Measurements from ENCODE around the gene CCDC192.
"Not testable (repeated sequence)": the region's sequence is repeated elsewhere in the genome, so short reads cannot be mapped to it uniquely, and the experiment has no call there.

CCDC192 gene

DNA sequence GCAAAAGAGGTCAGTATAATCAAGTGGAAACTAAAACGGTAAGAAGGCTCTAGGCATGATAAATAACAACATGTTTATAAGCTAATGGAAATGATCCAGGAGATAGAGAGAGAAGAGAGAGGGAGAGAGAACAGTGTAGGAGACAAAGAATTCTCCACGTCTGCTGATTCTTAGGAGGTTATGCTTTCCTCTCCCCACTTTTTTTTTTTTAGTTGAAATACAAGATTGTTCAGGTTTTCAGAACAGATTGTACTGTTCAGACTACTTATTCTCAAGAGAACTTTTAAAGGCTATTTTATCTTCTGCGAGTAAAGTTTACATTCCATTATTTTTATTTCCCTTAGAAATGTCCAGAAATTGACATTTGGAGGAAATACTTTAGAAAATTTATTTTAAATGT lies 4.0 kb downstream of the CCDC192 start:
- no peak for TF ChIP-seq CTCF (conservative IDR thresholded peaks at IDR 0.05; ENCODE audit: low read depth, low read length)
- no peak overlapping the region for H3K4me2 ChIP-seq
- H2AFZ ChIP-seq (ENCODE audit: low read depth) = no peak overlapping the region
- no peaks in the 10 kb centered on the region for H3K79me2 ChIP-seq (ENCODE audit: insufficient read depth, low read depth)
- H3K27me3 ChIP-seq (ENCODE audit: insufficient read depth, low read depth) = no peaks in the 10 kb centered on the region
- H3K36me3 ChIP-seq (ENCODE audit: insufficient read depth) = no peaks in the 10 kb centered on the region
- H3K9ac ChIP-seq = no peak overlapping the region
- H4K20me1 ChIP-seq (ENCODE audit: insufficient read depth) = no peaks in the 10 kb centered on the region
- no peak overlapping the region for H3K27ac ChIP-seq
- H3K4me3 ChIP-seq (IDR thresholded peaks at IDR 0.05; ENCODE audit: insufficient read depth, low read depth, low read length) = no peak overlapping the region
- H3K4me1 ChIP-seq (ENCODE audit: low read depth, poor library complexity, severe bottlenecking) = no peaks in the 10 kb centered on the region

DNA sequence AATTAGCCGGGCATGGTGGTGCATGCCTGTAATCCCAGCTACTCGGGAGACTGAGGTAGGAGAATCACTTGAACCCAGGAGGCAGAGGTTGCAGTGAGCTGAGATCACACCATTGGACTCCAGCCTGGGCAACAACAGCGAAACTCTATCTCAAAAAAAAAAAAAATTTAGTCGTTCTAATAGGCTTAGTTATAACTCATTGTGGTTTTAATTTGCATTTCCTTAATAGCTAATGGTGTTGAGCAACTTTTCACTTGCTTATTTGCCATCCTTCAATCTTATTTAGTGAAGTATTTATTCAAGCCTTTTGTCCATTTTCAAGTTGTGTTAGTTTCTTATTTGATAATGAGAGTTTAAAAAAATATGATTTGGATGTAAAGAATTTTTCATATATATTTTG lies 9.9 kb downstream of the CCDC192 start:
- H3K4me1 ChIP-seq (ENCODE audit: low read depth, poor library complexity, severe bottlenecking); H3K79me2 ChIP-seq (ENCODE audit: insufficient read depth, low read depth); H3K27ac ChIP-seq; H3K9ac ChIP-seq; H4K20me1 ChIP-seq (ENCODE audit: insufficient read depth); H3K4me2 ChIP-seq; H2AFZ ChIP-seq (ENCODE audit: low read depth); H3K4me3 ChIP-seq (IDR thresholded peaks at IDR 0.05; ENCODE audit: insufficient read depth, low read depth, low read length); H3K36me3 ChIP-seq (ENCODE audit: insufficient read depth); H3K27me3 ChIP-seq (ENCODE audit: insufficient read depth, low read depth): not testable (repeated sequence)

DNA sequence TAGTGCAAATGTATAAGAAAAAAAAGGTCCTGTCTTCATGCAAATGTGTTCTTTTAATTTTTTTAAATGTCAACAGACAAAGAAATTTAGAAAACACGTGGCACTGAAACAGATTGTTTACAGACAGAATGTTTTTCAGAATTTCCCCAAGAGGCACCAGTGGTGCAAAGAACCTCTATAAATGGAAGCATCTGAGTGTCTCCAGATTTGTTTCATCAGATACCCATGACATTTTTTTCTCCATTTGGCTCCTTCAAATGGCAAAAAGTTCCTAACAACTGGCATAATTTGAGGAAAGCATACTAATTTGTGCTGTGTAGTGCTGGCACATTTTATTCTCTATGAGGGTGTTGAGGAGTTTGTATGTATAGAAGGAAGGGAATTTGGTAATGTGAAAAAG lies 15.0 kb downstream of the CCDC192 start:
- Histone ChIP-seq H3K79me2 (ENCODE audit: insufficient read depth, low read depth) (no peaks in the 10 kb centered on the region), H3K36me3 (ENCODE audit: insufficient read depth) (no peaks in the 10 kb centered on the region), H3K4me3 (IDR thresholded peaks at IDR 0.05; ENCODE audit: insufficient read depth, low read depth, low read length) (no peak overlapping the region), H3K27me3 (ENCODE audit: insufficient read depth, low read depth) (no peaks in the 10 kb centered on the region), H3K4me1 (ENCODE audit: low read depth, poor library complexity, severe bottlenecking) (no peaks in the 10 kb centered on the region), H3K4me2 (no peak overlapping the region), H3K27ac (no peak overlapping the region), H2AFZ (ENCODE audit: low read depth) (no peak overlapping the region), H3K9ac (no peak overlapping the region), H4K20me1 (ENCODE audit: insufficient read depth) (no peaks in the 10 kb centered on the region)
- no peak for TF ChIP-seq CTCF (conservative IDR thresholded peaks at IDR 0.05; ENCODE audit: low read depth, low read length)

GRCh38 chr5:127723571-127723970 lies 20.4 kb downstream of the CCDC192 start:
- H4K20me1 ChIP-seq (ENCODE audit: insufficient read depth) = no peaks in the 10 kb centered on the region
- no peak overlapping the region for H3K4me3 ChIP-seq (IDR thresholded peaks at IDR 0.05; ENCODE audit: insufficient read depth, low read depth, low read length)
- H3K4me2 ChIP-seq = no peak overlapping the region
- no peak overlapping the region for H3K27ac ChIP-seq
- TF ChIP-seq CTCF (conservative IDR thresholded peaks at IDR 0.05; ENCODE audit: low read depth, low read length) = no peak
- no peaks in the 10 kb centered on the region for H3K27me3 ChIP-seq (ENCODE audit: insufficient read depth, low read depth)
- no peaks in the 10 kb centered on the region for H3K79me2 ChIP-seq (ENCODE audit: insufficient read depth, low read depth)
- no peaks in the 10 kb centered on the region for H3K4me1 ChIP-seq (ENCODE audit: low read depth, poor library complexity, severe bottlenecking)
- no peaks in the 10 kb centered on the region for H3K36me3 ChIP-seq (ENCODE audit: insufficient read depth)
- H3K9ac ChIP-seq = no peak overlapping the region
- H2AFZ ChIP-seq (ENCODE audit: low read depth) = no peak overlapping the region

DNA sequence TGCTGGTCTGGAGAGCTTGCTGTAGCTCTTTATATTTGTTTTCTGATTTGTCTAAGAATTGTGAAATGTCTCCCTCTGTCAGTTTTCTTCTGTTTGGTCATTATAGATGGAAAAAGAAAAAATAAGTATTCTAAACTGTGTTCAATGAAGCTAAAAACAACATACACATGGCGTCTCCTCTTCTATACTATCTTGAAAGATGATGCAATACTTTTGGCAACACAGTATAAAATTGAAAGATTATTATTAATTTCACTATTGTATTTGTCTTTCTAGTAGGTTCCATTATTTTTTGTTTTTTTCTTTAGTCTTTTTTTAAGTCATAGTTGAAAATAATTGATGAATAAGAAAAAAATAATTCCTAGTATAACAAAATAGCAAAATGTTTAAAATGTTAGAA lies 22.5 kb downstream of the CCDC192 start:
- no peak overlapping the region for H3K27ac ChIP-seq
- no peaks in the 10 kb centered on the region for H3K4me1 ChIP-seq (ENCODE audit: low read depth, poor library complexity, severe bottlenecking)
- H3K9ac ChIP-seq = no peak overlapping the region
- H3K4me3 ChIP-seq (IDR thresholded peaks at IDR 0.05; ENCODE audit: insufficient read depth, low read depth, low read length) = no peak overlapping the region
- H4K20me1 ChIP-seq (ENCODE audit: insufficient read depth) = no peaks in the 10 kb centered on the region
- H3K79me2 ChIP-seq (ENCODE audit: insufficient read depth, low read depth) = no peaks in the 10 kb centered on the region
- H3K4me2 ChIP-seq = no peak overlapping the region
- H2AFZ ChIP-seq (ENCODE audit: low read depth) = no peak overlapping the region
- no peaks in the 10 kb centered on the region for H3K36me3 ChIP-seq (ENCODE audit: insufficient read depth)
- TF ChIP-seq CTCF (conservative IDR thresholded peaks at IDR 0.05; ENCODE audit: low read depth, low read length) = no peak
- no peaks in the 10 kb centered on the region for H3K27me3 ChIP-seq (ENCODE audit: insufficient read depth, low read depth)

Measured in KMS-11 (cell line).